ENCODE measurements around the gene ELFN2. TPM values are rescaled to one million over a fixed set of nuclear protein-coding genes. Genes with fewer than 3 reads are reported as not detected.

The ELFN2 gene
- total and polyA plus RNA-seq, 2 donors (not counting 3 experiments of a cell fraction or from before 2014, with no cell fraction given): 0.41 to 1.3 TPM

DNA sequence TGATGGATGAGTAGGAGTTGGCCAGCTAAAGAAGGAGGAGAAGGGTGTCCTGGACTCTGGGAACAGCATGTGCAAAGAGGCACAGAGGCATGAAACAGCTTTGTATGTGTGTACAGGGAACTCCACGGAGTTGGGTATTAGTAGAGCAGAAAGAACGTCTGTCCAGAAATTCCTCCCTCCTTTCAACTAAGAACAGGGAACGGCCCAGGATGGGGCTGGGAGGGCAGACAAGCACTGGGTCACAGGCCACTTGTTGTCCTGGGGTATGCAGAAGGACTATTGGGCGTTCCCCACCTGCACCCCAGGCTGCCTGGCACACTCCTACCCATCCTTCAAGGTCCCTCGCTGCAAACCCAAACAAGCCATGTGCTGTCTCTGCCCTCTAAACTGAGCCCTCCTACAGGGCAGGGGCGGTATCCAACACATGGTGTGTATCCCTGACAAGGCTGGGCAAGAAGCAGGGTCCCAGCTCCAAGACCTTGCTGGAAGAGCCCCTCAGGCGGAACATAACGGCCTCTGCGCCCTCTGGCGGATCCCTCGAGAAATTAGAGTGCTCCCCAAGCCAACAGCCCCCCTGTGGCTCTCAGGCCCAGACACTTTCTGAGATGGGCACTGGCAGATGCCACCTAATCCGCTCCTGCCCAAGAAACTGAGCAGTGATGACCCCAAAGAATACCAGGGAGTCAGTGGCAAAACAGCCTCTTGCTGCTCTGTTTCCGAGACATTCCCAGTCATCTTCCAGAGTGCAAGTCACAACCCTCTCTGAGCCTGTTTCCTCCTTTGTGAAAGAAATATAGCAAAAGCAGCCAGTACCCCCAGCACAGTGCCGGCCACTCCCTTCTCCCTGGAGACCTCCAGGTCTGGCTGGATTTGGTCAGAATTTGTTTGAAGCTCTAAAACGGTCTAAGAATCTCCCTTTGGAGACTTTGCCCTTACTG lies 1.6 kb upstream of the ELFN2 start:
- no TSS peak for BruUV-seq (replicated peaks)
- no peak overlapping the region for H3K9ac ChIP-seq (replicated peaks; ENCODE audit: extremely low read depth, insufficient read depth, low read length)
- no peak overlapping the region for H2AFZ ChIP-seq (ENCODE audit: low read depth, low read length)

More for the DNA sequence above, 1.6 kb upstream of the ELFN2 start:
- intact Hi-C loops (cut with micrococcal nuclease): loop anchor here (1.0 kb wide), 1 partner anchor 112 kb away; no protein-coding TSS in a partner anchor
- H3K4me3 ChIP-seq (replicated peaks in 1 of 3; ENCODE audit: insufficient read depth in 1 of 3, low read depth in 1 of 3, low read length in 3 of 3): no peak overlapping the region
- H3K36me3 ChIP-seq (ENCODE audit: control insufficient read depth in 2 of 2, extremely low read depth in 1 of 2, insufficient read depth in 2 of 2, low read length in 2 of 2): no peaks in the 10 kb centered on the region
- CTCF ChIA-PET: interaction anchor here (0.6 to 5.0 kb wide), 28 partner anchors 8 to 168 kb away, joined by 3 to 75 read pairs (median 4); no protein-coding TSS in a partner anchor
- DNase-seq (ENCODE audit: low read depth, low spot score): peak; percentile 56
- H3K4me2 ChIP-seq (ENCODE audit: insufficient read depth, low read length): no peak overlapping the region
- no peak overlapping the region for H3K27ac ChIP-seq (ENCODE audit: insufficient read depth, low read depth, low read length)
- no peaks in the 10 kb centered on the region for H3K79me2 ChIP-seq (ENCODE audit: control insufficient read depth, insufficient read depth, low read length)
- peaks cover 24% of the 10 kb centered on the region for H3K4me1 ChIP-seq (ENCODE audit: control insufficient read depth, extremely low read depth, insufficient read depth, low read length)
- dilution Hi-C loops (cut with MboI; ENCODE audit: extremely low pct_ligation_motif_present, low sequenced_read_pairs): no loop called here
- POLR2A ChIA-PET: interaction anchor here (0.7 kb wide), 1 partner anchor 26 kb away, joined by 4 read pairs; no protein-coding TSS in a partner anchor
- H3K9me3 ChIP-seq (replicated peaks; ENCODE audit: control insufficient read depth, insufficient read depth, low read length): peaks cover 6% of the 10 kb centered on the region
- H3K27me3 ChIP-seq (ENCODE audit: control insufficient read depth in 2 of 2, insufficient read depth in 2 of 2, low read length in 2 of 2): peaks cover 0 to 8% of the 10 kb centered on the region in 2 experiments
- peak; percentile 71 for FAIRE-seq
- H4K20me1 ChIP-seq (replicated peaks; ENCODE audit: control insufficient read depth, extremely low read depth, insufficient read depth, low read length): no peaks in the 10 kb centered on the region
- TF ChIP-seq GATA2 (IDR thresholded peaks at IDR 0.05; ENCODE audit: insufficient read depth, insufficient read length, low read depth, low read length) (no peak), POLR2AphosphoS5 (IDR thresholded peaks at IDR 0.05; ENCODE audit: insufficient read depth, low read depth, low read length) (no peak), EZH2 (IDR thresholded peaks at IDR 0.05; ENCODE audit: borderline replicate concordance, low read depth, low read length, severe bottlenecking) (no peak), FOS (IDR thresholded peaks at IDR 0.05; ENCODE audit: borderline replicate concordance, insufficient read depth, low read length) (no peak), POLR2A (IDR thresholded peaks at IDR 0.05; ENCODE audit: low read depth, low read length) (no peak), JUN (IDR thresholded peaks at IDR 0.05; ENCODE audit: borderline replicate concordance, insufficient read depth, insufficient read length, low read depth) (no peak)
- TF ChIP-seq, protein P1, sequence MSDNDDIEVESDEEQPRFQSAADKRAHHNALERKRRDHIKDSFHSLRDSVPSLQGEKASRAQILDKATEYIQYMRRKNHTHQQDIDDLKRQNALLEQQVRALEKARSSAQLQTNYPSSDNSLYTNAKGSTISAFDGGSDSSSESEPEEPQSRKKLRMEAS (IDR thresholded peaks at IDR 0.05; ENCODE audit: insufficient read depth, insufficient read length): no peak
- TF ChIP-seq, protein P2, sequence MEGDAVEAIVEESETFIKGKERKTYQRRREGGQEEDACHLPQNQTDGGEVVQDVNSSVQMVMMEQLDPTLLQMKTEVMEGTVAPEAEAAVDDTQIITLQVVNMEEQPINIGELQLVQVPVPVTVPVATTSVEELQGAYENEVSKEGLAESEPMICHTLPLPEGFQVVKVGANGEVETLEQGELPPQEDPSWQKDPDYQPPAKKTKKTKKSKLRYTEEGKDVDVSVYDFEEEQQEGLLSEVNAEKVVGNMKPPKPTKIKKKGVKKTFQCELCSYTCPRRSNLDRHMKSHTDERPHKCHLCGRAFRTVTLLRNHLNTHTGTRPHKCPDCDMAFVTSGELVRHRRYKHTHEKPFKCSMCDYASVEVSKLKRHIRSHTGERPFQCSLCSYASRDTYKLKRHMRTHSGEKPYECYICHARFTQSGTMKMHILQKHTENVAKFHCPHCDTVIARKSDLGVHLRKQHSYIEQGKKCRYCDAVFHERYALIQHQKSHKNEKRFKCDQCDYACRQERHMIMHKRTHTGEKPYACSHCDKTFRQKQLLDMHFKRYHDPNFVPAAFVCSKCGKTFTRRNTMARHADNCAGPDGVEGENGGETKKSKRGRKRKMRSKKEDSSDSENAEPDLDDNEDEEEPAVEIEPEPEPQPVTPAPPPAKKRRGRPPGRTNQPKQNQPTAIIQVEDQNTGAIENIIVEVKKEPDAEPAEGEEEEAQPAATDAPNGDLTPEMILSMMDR (IDR thresholded peaks at IDR 0.05; ENCODE audit: extremely low read depth in 1 of 2, insufficient read depth in 1 of 2, low read depth in 1 of 2, low read length in 2 of 2): peak; percentile 64 to 83
- H3K9me1 ChIP-seq (replicated peaks; ENCODE audit: control insufficient read depth, extremely low read depth, insufficient read depth, low read length): no peaks in the 10 kb centered on the region

Measured in endothelial cell of umbilical vein (primary cell).